SU-DHL-6 (cell line): ENCODE results near the gene ZXDC.

Experiments used
- EZH2phosphoT487 ChIP-seq: fragments of 200-600 bp; sonication (generic), shearing (Covaris generic); conservative IDR thresholded peaks from 2 replicates; pipeline ENCODE4 v1.6.1; 2018; ENCODE audit warnings: mild to moderate bottlenecking, antibody characterized with exemption, low read length, moderate library complexity, mixed read lengths
- TF ChIP-seq, protein P1 (sequence below): fragments of 200-600 bp; sonication (generic); IDR thresholded peaks from one replicate; pipeline ENCODE4 v1.5.1; 2017; ENCODE audit warnings: antibody characterized with exemption, mild to moderate bottlenecking, low read length, moderate library complexity; ENCODE audit not compliant: insufficient read depth, poor library complexity, severe bottlenecking

GRCh38 chr3:126469479-126469878, 6.2 kb downstream of the ZXDC start:
- TF ChIP-seq, protein P1, sequence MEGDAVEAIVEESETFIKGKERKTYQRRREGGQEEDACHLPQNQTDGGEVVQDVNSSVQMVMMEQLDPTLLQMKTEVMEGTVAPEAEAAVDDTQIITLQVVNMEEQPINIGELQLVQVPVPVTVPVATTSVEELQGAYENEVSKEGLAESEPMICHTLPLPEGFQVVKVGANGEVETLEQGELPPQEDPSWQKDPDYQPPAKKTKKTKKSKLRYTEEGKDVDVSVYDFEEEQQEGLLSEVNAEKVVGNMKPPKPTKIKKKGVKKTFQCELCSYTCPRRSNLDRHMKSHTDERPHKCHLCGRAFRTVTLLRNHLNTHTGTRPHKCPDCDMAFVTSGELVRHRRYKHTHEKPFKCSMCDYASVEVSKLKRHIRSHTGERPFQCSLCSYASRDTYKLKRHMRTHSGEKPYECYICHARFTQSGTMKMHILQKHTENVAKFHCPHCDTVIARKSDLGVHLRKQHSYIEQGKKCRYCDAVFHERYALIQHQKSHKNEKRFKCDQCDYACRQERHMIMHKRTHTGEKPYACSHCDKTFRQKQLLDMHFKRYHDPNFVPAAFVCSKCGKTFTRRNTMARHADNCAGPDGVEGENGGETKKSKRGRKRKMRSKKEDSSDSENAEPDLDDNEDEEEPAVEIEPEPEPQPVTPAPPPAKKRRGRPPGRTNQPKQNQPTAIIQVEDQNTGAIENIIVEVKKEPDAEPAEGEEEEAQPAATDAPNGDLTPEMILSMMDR = no peak
- no peak for TF ChIP-seq EZH2phosphoT487
